ENCODE measurements around the gene TLN1. TPM values are rescaled to one million over a fixed set of nuclear protein-coding genes. Genes with fewer than 3 reads are reported as not detected.

TLN1 gene
- total and polyA plus RNA-seq, 2 of the 8 experiments (the other 6 are each of a cell fraction or from before 2014, with no cell fraction given) = 28.1 to 90.1 TPM

GRCh38 chr9:35727676-35728040, 4.3 kb downstream of the TLN1 start:
- ChIA-PET CTCF (ENCODE audit: partially characterized antibody) (interaction anchor here (0.5 to 16.0 kb wide), 27 partner anchors 8 to 185 kb away, joined by 3 to 198 read pairs (median 7); partner anchors contain the start of genes ARHGEF39, CCDC107, GBA2 and MSMP), POLR2A (ENCODE audit: partially characterized antibody) (interaction anchor here (0.6 to 11.1 kb wide), 25 partner anchors 9 to 656 kb away, joined by 3 to 158 read pairs (median 4); partner anchors contain the start of genes CCDC107, SIT1, SPAG8 and STOML2)
- H3K36me3 ChIP-seq (ENCODE audit: control insufficient read depth in 2 of 4, insufficient read depth in 4 of 4, low read length in 3 of 4) = peaks cover 4 to 21% (median 13%) of the 10 kb centered on the region in 4 experiments; a peak in 7 of 8 replicates
- H2AK5ac ChIP-seq (ENCODE audit: low read depth, low read length) = peak overlapping the region; percentile 95; the same call in 1 of the 2 replicates
- H3K14ac ChIP-seq (ENCODE audit: insufficient read length) = no peak overlapping the region
- H2BK120ac ChIP-seq (replicated peaks; ENCODE audit: low read depth, low read length) = no peak overlapping the region
- peaks cover 11% of the 10 kb centered on the region; the same call in 1 of the 2 replicates for H3K23me2 ChIP-seq (ENCODE audit: low read depth, low read length)
- 58% methylated on average over 5 of the region's 5 CpGs; no CpG with 5 or more reads in 1 of the 2 experiments for WGBS, 2 experiments (ENCODE audit: extremely low coverage in 1 of 2, insufficient coverage in 1 of 2, insufficient read length in 1 of 2, insufficient replicate concordance in 2 of 2, low coverage in 1 of 2, low lambda C conversion rate in 2 of 2, missing lambda C conversion rate in 1 of 2)
- no peak overlapping the region for H2AFZ ChIP-seq (ENCODE audit: low read length)
- H4K8ac ChIP-seq (ENCODE audit: extremely low read depth, insufficient read depth, low read length) = peak overlapping the region; percentile 69; the same call in 1 of the 2 replicates
- H2BK20ac ChIP-seq (ENCODE audit: low read length) = no peak overlapping the region; the same call in 1 of the 2 replicates
- H3K79me2 ChIP-seq (ENCODE audit: control insufficient read depth in 1 of 2, insufficient read depth in 2 of 2, low read length in 2 of 2) = peaks cover 2 to 54% of the 10 kb centered on the region in 2 experiments
- no peak overlapping the region for H3K23ac ChIP-seq (ENCODE audit: insufficient read length)
- H3K9ac ChIP-seq (replicated peaks in 1 of 4; ENCODE audit: extremely low read depth in 1 of 4, low read depth in 3 of 4, low read length in 3 of 4) = peak overlapping the region in 3 of 4 experiments; percentile 26 to 43 (median 41); a peak in 2 of 7 replicates
- peak overlapping the region; percentile 79; the same call in 1 of the 2 replicates for H3K18ac ChIP-seq (ENCODE audit: extremely low read depth, low read length)
- no peak overlapping the region for H3K56ac ChIP-seq (replicated peaks; ENCODE audit: insufficient read length, low read depth, low read length)
- H4K5ac ChIP-seq (ENCODE audit: insufficient read length, low read depth, low read length) = peak overlapping the region; percentile 26
- H2BK5ac ChIP-seq (ENCODE audit: low read depth, low read length) = peak overlapping the region; percentile 88
- peak overlapping the region; percentile 94 for H2BK12ac ChIP-seq (ENCODE audit: low read depth, low read length)
- no peak overlapping the region for H3K4ac ChIP-seq (replicated peaks; ENCODE audit: insufficient read length, low read depth, low read length)
- DNase-seq (ENCODE audit: low read depth in 1 of 2, low spot score in 2 of 2) (no peak), FAIRE-seq (no peak)
- no peaks in the 10 kb centered on the region for H3K27me3 ChIP-seq (replicated peaks in 1 of 4; ENCODE audit: control insufficient read depth in 3 of 4, extremely low read depth in 1 of 4, insufficient read depth in 3 of 4, low read length in 3 of 4)
- H3K4me3 ChIP-seq (ENCODE audit: extremely low read depth in 1 of 4, insufficient read depth in 2 of 4, low read depth in 3 of 4, low read length in 4 of 4) = peak overlapping the region in 3 of 4 experiments; percentile 26 to 46 (median 35); a peak in 6 of 8 replicates
- H2BK15ac ChIP-seq (ENCODE audit: low read length) = no peak overlapping the region
- H4K20me1 ChIP-seq (replicated peaks in 1 of 2; ENCODE audit: control insufficient read depth in 1 of 2, insufficient read depth in 2 of 2, low read length in 2 of 2) = peaks cover 0 to 4% of the 10 kb centered on the region in 2 experiments
- peaks cover 16% of the 10 kb centered on the region for H3K79me1 ChIP-seq (ENCODE audit: low read depth, low read length)
- peak overlapping the region; percentile 77 for H4K91ac ChIP-seq (replicated peaks; ENCODE audit: insufficient read length, low read length)
- peak overlapping the region; percentile 58 for H3K27ac ChIP-seq (ENCODE audit: low read depth, low read length)
- H3K4me2 ChIP-seq (ENCODE audit: insufficient read depth in 1 of 2, low read depth in 2 of 2, low read length in 2 of 2) = peak overlapping the region; percentile 69 to 92
- H3K4me1 ChIP-seq (replicated peaks in 1 of 4; ENCODE audit: control insufficient read depth in 3 of 4, insufficient read depth in 4 of 4, low read length in 3 of 4) = peaks cover 21 to 42% (median 30%) of the 10 kb centered on the region in 4 experiments
- no peaks in the 10 kb centered on the region; a peak in 1 of 4 replicates for H3K9me3 ChIP-seq (ENCODE audit: insufficient read depth in 2 of 2, low read depth in 1 of 2, low read length in 1 of 2)
- TF ChIP-seq ATF3 (IDR thresholded peaks at IDR 0.05; ENCODE audit: insufficient read depth, low read depth, low read length) = no peak
- TF ChIP-seq YY1 (IDR thresholded peaks at IDR 0.05; ENCODE audit: low read depth, low read length) = no peak
- peak; percentile 22; the same call in 1 of the 2 replicates for TF ChIP-seq SP4 (IDR thresholded peaks at IDR 0.05; ENCODE audit: low read length)
- TF ChIP-seq TAF1 (IDR thresholded peaks at IDR 0.05; ENCODE audit: low read depth, low read length) = peak; percentile 20; the same call in 1 of the 2 replicates
- no peak for TF ChIP-seq CBX8 (IDR thresholded peaks at IDR 0.05; ENCODE audit: borderline replicate concordance, low read depth, low read length)
- no peak for TF ChIP-seq E2F6 (IDR thresholded peaks at IDR 0.05)
- TF ChIP-seq POLR2AphosphoS5 (IDR thresholded peaks at IDR 0.05; ENCODE audit: low read depth, low read length) = no peak; the same call in 1 of the 2 replicates
- TF ChIP-seq BACH1 (IDR thresholded peaks at IDR 0.05; ENCODE audit: low read length) = peak; percentile 51; the same call in 1 of the 2 replicates
- no peak for TF ChIP-seq SAP30 (IDR thresholded peaks at IDR 0.05; ENCODE audit: insufficient read depth, insufficient replicate concordance, low read length)
